GM18873 (cell line): ENCODE data around the gene TKT.

Experiments used
- ATAC-seq: cut with Tn5 transposase; IDR thresholded peaks from one replicate; pipeline ENCODE4 v1.9.1; 2021; ENCODE audit warnings: mild to moderate bottlenecking, moderate library complexity, moderate number of reproducible peaks; ENCODE audit not compliant: unreplicated experiment, low FRiP score

Gene TKT

GRCh38 chr3:53240989-53241972 lies 14.5 kb downstream of the TKT start:
- no peak for ATAC-seq

DNA sequence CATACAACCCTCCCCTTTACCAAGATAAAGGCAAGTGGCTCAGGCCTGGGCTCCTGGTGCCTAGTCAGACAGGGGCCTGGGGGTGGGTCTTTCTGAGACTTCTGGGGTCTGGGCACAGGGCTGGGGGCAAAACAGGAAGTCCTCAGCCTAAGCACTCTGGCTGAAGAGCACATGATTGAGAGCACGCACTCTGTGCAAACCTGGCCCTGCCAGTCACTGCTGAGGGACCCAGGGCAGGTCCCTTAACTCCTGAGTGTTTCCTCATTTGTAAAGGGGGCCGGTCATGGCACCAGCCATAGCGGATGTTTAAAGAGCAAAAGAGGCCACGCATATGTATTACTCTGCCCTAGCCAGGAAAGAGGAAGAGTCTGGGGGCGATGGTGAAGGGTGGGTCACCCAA lies 16.0 kb downstream of the TKT start:
- ATAC-seq, result no peak

GRCh38 chr3:53238886-53239285 lies 16.9 kb downstream of the TKT start:
- no peak for ATAC-seq

DNA sequence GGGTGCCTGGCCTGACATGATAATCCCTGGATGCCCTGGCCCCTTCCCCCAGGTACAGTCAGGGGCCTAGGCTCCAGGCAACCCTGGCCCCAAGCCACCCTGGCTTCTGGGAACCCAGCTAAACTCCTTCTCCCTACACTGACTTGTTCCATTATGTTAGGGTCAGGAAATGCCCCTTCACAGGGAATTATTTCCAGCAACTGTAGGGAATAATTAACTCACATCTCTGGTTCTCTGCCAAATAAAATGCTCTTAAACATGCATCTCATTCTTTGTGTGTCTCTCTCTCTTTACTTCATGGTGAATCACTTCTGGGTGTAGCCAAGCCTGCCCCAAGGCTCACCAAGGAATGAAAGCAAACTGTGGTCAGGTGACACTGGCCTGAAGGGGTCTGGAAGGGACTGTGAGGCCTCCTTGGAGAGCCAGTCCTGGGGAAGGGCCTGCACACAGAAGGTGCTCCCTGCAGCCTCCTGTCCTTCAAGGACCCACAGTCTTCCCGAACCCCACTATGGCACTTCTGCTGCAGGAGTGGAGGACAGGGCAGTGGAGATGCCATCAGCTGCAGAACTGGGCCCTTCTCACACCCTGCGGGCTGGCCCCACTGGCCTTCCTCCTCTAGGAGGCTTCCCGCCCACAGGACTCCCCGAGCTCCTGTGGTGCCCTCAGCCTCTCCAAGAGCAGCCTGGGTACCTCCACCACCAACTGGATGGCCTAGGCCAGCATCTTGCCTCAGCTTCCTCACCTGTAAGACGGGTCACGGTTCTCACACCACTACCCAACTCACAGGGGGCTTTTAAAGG lies 17.6 kb downstream of the TKT start:
- no peak for ATAC-seq

- no peak for ATAC-seq
Measured at GRCh38 chr3:53236112-53236841, 19.5 kb downstream of the TKT start.

DNA sequence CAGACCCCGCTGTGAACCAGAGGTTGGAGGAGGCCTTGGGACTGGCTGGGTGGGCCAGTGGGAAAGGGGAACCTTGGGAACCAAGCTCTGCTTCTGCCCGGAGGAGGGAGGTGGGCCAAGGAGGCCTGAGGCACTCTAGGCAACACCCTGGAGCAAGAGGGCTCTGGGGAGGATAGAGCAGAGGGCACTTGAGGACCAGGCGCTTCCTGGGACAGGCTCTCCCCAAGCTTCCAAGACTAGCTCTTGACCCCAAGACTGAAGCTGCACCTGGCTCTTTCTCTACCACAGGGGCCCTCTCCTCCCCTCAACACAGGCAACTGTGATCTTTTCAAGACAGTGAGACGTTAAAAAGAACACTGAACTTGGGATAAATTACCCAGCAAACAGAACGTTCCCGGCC lies 20.3 kb downstream of the TKT start:
- ATAC-seq, result no peak

DNA sequence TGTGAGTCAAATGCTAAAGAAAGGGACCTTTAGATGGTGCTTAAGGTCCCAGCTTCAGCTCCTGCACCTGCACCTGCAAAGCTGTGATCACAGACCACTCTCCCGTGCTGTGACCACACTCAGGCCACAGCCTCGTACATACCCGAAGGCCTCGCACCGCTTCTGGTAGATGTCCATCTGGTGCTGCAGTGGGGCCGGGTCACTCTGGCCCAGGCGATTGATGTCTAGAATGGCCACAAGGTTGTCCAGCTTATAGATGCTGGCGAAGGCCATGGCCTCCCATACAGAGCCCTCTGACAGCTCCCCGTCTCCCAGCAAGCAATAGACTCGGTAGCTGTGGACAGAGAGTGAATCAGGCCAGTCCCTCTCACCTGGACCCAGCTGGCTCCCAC lies 21.0 kb downstream of the TKT start:
- ATAC-seq, result no peak

DNA sequence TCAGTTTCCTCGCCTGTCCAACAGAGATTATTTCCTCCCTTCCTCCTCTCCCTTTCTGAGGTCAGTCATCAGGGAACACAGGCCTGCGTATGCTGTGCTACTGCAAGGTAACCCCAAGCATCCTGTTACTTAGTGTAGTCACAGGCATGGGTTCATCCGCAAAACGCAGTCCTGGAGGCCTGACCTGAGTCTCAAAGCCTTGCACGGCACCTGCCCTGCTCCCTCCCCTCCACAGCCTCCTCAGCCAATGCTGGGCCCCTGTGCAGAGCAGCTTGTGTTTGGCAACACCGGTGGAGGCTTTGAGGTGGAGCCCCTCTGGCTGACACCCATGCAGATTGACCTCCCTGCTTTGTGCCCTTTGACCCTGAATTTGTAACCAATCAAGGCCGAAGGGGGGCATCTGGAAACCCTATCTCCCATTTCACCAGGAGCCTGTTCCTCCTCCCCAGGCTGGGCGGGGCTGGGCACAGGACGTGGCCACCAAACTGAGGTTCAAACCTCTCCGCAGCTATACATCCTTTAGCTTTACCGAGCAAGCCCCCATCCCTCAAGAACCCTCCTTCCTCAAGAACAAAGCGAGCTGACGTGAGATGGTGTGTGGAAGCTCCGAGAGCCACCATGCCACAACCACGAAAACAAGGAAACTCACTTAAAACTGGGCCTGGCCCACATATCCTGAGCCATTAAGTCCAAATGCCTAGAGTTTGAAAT lies 21.5 kb downstream of the TKT start:
- ATAC-seq, result no peak

DNA sequence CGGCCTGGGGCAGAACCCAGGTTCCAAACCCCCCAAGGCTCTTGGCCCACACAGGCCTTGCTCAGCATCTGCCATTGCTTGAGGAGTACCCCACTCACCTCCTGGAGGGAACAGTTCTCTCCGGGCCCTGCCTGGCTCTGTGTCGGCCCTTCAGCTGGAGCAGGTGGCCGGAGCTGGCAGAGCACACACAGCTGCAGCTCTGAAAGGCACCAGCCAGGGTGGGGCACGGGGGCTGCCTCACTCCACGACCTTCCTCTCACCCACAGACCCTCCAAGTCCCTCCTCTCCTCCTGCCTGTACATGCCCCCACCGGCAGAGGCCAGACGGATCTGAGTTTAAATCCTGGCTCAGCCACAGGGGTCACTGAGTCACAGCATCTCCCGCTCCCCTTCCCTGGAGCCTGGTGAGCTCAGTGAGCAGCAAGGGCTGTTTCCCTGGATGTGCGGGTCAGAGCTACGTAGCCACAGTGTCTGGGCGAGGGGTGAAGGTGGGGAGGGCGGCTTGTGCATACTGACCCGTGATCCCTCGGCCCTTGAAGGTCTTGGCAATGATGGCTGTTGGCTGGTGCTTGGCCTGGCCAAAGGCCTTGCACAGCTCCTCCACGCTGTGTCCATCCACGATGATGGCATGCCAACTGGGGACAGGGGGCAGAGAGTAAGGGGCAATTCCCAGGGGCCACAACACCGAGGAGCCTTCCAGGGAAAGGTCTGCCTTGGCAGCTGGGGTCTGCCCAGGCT lies 23.0 kb downstream of the TKT start:
- ATAC-seq, result no peak

DNA sequence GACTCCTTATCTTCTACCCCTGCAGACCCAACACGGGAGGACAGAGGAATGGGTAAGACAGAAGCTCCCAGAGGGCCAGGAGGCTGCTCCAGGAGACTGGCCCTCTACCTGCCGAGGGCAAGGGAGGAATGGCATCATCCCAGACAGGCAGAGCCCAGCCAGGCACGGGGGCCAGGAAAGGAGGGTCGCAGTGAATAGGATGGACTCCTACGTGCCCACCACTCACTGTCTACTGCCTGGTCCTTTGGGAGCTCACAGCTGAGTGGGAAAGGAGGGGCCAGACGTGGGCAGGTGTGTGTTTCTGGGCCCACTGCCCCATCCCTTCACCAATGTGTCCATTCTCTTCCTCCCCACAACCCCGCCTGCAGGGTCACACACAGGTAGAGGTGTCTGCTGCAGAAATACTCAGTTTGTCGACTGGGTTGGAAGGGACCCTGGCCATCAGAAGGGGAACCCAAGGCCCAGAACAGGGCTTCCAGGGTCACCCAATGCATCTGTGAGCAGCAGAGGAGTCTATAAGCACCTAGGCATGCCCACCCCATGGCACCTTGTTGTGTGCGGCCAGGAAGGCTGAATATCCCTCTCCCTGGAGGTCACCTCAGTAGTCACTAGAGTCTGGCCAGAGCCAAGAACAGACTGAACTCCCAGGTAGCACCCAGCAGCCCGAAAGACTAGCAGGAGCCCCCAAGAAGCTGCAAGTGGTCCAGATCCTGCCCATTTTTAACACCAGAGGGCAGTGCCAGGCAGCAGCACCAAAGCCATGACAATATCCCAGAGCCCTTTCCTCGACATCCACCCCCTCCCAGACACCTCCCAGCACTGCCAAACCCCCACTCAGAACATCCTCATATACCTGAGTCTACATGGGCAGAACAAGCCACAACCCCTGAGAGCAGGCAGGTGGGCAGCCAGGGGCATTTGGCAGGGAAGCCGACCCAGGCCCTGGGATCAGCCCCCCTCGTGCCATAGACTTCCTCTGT lies 24.0 kb downstream of the TKT start:
- no peak for ATAC-seq

DNA sequence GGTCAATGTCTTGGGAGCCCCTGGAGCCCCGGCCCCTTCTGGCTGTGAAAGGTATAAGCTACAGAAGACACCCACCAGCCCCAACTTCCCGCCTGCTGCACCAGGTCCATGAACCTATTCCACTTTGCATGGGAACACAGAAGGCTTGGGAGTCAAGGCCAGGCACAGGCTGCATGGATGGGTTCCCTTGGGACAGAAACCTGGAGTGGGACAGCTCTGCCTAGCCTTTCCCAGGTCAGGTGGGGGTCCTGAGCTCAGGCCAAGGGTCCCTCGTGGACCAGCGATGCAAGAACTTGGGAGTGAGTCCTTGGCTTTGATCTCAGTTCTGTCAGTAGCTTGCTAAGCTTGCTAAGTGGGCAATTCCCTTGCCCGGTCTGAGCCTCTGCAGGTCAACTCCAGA lies 25.0 kb downstream of the TKT start:
- ATAC-seq, result no peak

DNA sequence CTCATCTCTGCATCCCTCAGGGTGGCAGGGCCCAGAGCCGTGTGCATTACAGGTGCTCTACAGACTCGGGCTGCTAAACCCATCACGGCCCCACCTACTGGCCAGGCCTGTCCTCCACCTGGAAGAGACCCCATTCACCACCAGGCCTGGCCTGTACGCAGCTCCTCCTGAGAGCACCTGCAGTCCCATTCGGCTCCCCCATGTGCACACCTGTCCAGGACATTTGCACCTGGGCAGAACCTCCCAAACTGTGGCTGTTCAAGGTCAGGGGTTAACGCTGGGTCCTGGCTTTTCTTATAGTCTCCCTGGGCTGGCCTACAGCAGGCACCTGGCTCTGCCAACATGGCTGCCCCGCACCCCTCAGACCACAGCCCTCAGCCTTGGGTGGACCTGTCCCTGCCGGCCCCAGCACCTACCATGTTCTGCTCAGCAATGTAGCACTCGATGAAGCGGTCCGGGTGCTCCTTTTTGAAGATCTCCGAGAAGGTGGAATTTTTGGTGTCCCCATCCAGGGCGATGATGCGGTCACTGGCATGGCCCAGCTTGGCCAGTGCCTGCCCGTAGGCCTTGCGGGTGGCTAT lies 25.7 kb downstream of the TKT start:
- ATAC-seq, result no peak

- ATAC-seq, result no peak
Measured at GRCh38 chr3:53229606-53230005, 26.2 kb downstream of the TKT start.

DNA sequence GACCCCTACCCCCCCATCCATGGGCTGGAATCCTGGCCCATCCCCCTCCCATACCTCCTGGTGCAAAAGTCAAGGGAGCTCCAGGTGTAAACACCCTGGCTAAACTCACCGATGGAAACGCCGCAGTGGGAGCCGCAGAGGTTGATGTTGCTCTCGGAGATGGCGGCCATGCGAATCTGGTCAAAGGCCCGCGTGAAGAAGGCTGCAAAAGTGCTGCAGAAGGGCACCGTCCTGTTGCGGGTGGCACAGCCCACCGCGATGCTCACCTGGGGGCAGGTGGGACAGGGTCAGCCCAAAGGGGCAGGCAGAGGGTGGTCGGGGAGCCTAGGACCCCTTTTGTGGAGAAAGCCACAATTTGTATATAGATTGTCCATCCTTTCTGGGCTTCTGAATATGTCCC lies 26.7 kb downstream of the TKT start:
- ATAC-seq, result no peak

DNA sequence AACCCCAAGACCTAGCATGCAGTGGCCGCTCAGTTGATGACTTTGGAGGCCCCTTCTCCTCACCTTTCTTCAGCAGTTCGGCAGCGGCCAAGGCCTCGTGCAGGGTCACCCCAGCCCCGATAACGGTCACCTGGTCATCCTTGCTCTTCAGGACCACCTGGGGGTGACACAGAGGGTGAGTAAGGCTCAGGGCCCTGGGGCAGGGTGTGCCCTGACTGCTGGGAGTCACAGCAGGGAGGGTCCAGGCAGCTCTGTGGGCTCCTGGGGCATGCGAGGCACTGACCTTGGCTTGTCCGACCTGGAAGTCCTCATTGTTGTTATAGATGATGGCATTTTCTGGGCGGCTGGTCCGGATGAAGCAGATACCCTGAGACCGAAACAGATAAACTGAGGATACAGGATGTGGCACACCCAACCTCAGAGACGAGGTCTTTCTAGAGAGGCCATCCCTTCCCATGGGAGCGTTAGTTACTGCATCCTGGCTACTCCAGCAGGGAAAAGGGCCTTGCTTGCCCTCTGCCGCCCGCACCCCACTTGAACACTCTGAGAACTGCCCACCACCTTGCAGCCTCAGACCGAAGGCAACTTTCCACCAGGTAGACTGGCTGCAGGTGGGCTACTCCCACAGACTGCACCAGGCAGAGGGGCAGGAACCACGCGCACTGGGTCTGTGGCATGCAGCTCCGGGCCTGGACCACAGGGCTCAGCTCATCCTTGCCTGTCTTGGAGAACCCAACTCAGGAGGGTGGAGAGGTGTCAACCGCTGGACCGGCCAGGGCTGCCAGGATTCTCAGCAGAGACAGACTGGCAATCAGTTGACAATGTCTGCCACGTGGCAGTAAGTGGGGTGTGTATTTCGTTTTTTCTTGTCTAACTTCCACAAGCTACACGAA lies 27.6 kb downstream of the TKT start:
- ATAC-seq, result no peak

- no peak for ATAC-seq
Measured at GRCh38 chr3:53226841-53227407, 28.9 kb downstream of the TKT start.
